Measurements from ENCODE around the gene POLR3E. TPM values are rescaled to one million over a fixed set of nuclear protein-coding genes. Genes with fewer than 3 reads are reported as not detected.

The POLR3E gene
- total RNA-seq, 4 donors from 2014 or later = 23.2 to 107 (median 46.0) TPM

DNA sequence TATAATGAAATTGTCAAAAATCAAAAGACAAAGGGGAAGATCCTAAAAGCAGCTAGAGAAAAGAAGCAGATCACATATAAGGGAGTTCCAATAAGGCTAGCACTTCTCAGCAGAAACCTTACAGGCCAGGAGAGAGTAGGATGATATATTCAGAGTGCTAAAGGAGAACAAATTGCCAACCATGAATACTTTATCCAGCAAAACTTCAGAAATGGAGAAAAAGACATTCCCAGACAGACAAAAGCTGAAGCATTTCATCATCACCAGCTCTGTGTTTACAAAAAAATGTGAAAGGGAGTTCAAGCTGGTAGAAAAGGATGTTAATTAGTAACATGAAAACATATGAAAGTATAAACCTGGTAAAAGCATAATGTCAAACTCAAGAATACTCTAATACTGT is 39.8 kb downstream of the POLR3E start:
- Histone ChIP-seq H3K27me3 (no peaks in the 10 kb centered on the region), H3K4me1 (no peaks in the 10 kb centered on the region), H3K4me3 (no peak overlapping the region), H3K27ac (no peak overlapping the region), H3K9me3 (peaks cover 7% of the 10 kb centered on the region in 2 donors), H3K36me3 (peaks cover 0 to 43% (median 12%) of the 10 kb centered on the region in 4 donors)
- in situ Hi-C loops (cut with MboI; ENCODE audit: low pct_ligation_motif_present in 1 of 4, low pct_unique_long_range_greater_than_20kb in 1 of 4, low sequenced_read_pairs in 3 of 4) = loop anchor here in 1 of 4 donors (25.0 kb wide), 1 partner anchor 300 kb away; no protein-coding TSS in a partner anchor
- TF ChIP-seq POLR2A (IDR thresholded peaks at IDR 0.05) = no peak
- TF ChIP-seq EP300 (IDR thresholded peaks at IDR 0.05; ENCODE audit: low read depth) = no peak
- TF ChIP-seq CTCF (IDR thresholded peaks at IDR 0.05) = no peak
- TF ChIP-seq POLR2AphosphoS5 (IDR thresholded peaks at IDR 0.05) = no peak
- no peak for DNase-seq
- intact Hi-C loops (cut with DNase I; ENCODE audit: low total_unique reads) = no loop called here

- no peaks in the 10 kb centered on the region for H3K27me3 ChIP-seq
- no peak for TF ChIP-seq POLR2AphosphoS5 (IDR thresholded peaks at IDR 0.05)
- TF ChIP-seq CTCF (IDR thresholded peaks at IDR 0.05) = no peak
- no peak for TF ChIP-seq EP300 (IDR thresholded peaks at IDR 0.05; ENCODE audit: low read depth)
- no peak for TF ChIP-seq POLR2A (IDR thresholded peaks at IDR 0.05)
- peaks cover 7% of the 10 kb centered on the region in 2 donors for H3K9me3 ChIP-seq
- intact Hi-C loops (cut with DNase I; ENCODE audit: low total_unique reads) = no loop called here
- no peak for DNase-seq
- 92 to 95% methylated on average over 4 of the region's 4 CpGs for WGBS, 2 donors (ENCODE audit: low coverage in 1 of 2)
- H3K4me3 ChIP-seq = no peak overlapping the region
- no peaks in the 10 kb centered on the region for H3K4me1 ChIP-seq
- no peak overlapping the region for H3K27ac ChIP-seq
- in situ Hi-C loops (cut with MboI; ENCODE audit: low pct_ligation_motif_present in 1 of 4, low pct_unique_long_range_greater_than_20kb in 1 of 4, low sequenced_read_pairs in 3 of 4) = loop anchor here in 1 of 4 donors (25.0 kb wide), 1 partner anchor 299 kb away; no protein-coding TSS in a partner anchor
- peaks cover 0 to 37% (median 10%) of the 10 kb centered on the region in 4 donors for H3K36me3 ChIP-seq
Observed at GRCh38 chr16:22337849-22338635, 40.8 kb downstream of the POLR3E start.

DNA sequence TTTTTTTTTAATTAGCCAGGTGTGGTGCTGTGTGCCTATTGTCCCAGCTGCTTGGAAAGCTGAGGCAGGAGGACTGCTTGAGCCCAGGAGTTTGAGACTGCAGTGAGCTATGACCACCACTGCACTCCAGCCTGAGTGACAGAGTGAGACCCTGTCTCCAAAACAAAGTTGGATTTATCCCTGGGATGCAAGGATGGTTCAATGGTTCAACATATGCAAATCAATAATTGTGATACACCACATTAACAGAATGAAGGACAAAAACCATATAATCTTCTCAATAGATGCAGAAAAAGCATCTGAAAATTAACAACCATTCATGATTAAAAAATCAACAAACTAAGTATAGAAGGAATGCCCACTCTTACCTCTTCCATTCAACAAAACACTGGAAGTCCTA is 43.7 kb downstream of the POLR3E start:
- Histone ChIP-seq H3K9me3 (peaks cover 7% of the 10 kb centered on the region in 2 donors), H3K27me3 (no peaks in the 10 kb centered on the region), H3K27ac (no peak overlapping the region), H3K36me3 (peaks cover 0 to 16% (median 5%) of the 10 kb centered on the region in 4 donors), H3K4me3 (no peak overlapping the region), H3K4me1 (no peaks in the 10 kb centered on the region)
- intact Hi-C loops (cut with DNase I; ENCODE audit: low total_unique reads) = no loop called here
- TF ChIP-seq CTCF (IDR thresholded peaks at IDR 0.05) = no peak
- no peak for TF ChIP-seq POLR2AphosphoS5 (IDR thresholded peaks at IDR 0.05)
- no peak for TF ChIP-seq POLR2A (IDR thresholded peaks at IDR 0.05)
- TF ChIP-seq EP300 (IDR thresholded peaks at IDR 0.05; ENCODE audit: low read depth) = no peak
- DNase-seq = no peak
- in situ Hi-C loops (cut with MboI; ENCODE audit: low pct_ligation_motif_present in 1 of 4, low pct_unique_long_range_greater_than_20kb in 1 of 4, low sequenced_read_pairs in 3 of 4) = loop anchor here in 1 of 4 donors (25.0 kb wide), 1 partner anchor 296 kb away; no protein-coding TSS in a partner anchor

GRCh38 chr16:22342082-22342481 is 44.9 kb downstream of the POLR3E start:
- Histone ChIP-seq H3K36me3 (peaks cover 0 to 12% (median under 1%) of the 10 kb centered on the region in 4 donors), H3K9me3 (peaks cover 2% of the 10 kb centered on the region in 2 donors), H3K27ac (no peak overlapping the region), H3K27me3 (no peaks in the 10 kb centered on the region), H3K4me1 (peaks cover 0 to 1% (median 0%) of the 10 kb centered on the region in 4 donors), H3K4me3 (no peak overlapping the region)
- in situ Hi-C loops (cut with MboI; ENCODE audit: low pct_ligation_motif_present in 1 of 4, low pct_unique_long_range_greater_than_20kb in 1 of 4, low sequenced_read_pairs in 3 of 4) = loop anchor here in 1 of 4 donors (25.0 kb wide), 1 partner anchor 295 kb away; no protein-coding TSS in a partner anchor
- intact Hi-C loops (cut with DNase I; ENCODE audit: low total_unique reads) = no loop called here
- WGBS, 2 donors (ENCODE audit: low coverage in 1 of 2) = 94 to 100% methylated on average over 1 to 2 of the region's 2 CpGs
- TF ChIP-seq EP300 (IDR thresholded peaks at IDR 0.05; ENCODE audit: low read depth) = no peak
- TF ChIP-seq CTCF (IDR thresholded peaks at IDR 0.05) = no peak
- TF ChIP-seq POLR2A (IDR thresholded peaks at IDR 0.05) = no peak
- TF ChIP-seq POLR2AphosphoS5 (IDR thresholded peaks at IDR 0.05) = no peak
- no peak for DNase-seq

Measured in transverse colon (tissue), 4 donors.